ENCODE data around the gene ZNF586.
"Not testable (repeated sequence)": the region's sequence is repeated elsewhere in the genome, so short reads cannot be mapped to it uniquely, and the experiment has no call there.

Gene ZNF586

DNA sequence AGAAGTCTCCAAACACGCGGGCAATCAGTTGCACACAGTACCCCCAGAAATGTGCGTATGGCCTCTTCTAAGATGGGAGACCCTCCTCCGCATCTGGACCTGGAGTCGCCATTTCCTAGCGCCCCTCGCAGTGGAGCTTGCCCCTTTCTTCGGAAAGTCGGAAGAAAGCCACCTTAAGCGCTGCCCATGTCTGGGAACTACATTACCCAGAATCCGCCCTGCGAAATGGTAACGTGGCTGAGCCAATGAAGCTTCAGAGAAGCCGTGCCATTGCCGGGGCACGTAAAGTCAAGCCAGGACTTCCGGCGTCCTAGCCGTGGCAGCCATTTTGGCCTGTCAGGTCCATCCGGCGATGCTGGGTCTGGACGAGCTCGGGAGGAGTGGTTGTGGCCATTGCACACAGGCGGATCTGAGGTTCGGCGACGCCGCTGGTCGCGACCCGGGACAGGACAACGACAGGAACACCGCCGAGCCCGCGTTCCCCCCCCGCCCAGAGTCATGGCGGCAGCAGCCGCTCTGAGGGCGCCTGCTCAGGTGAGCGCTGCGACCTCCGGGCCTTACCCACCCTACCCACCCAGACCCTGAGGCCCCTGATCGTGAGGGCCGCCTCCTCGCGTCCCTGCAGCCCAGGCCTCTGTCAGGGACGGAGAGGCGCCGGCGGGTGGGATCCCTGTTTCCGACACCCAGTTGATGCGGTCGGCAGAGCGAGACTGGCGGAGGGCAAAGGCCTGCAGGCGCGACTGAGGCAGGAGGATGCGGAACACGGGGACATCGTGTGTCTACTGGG is at the start of gene ZNF586:
Gene ZNF586, plus strand, starts transcription at position 332 of the 787 bp plus-strand sequence. Its CDS starts 167 bp downstream, at position 499.
- in situ Hi-C loops (cut with MboI; ENCODE audit: low pct_unique_long_range_greater_than_20kb, low sequenced_read_pairs): no loop called here

DNA sequence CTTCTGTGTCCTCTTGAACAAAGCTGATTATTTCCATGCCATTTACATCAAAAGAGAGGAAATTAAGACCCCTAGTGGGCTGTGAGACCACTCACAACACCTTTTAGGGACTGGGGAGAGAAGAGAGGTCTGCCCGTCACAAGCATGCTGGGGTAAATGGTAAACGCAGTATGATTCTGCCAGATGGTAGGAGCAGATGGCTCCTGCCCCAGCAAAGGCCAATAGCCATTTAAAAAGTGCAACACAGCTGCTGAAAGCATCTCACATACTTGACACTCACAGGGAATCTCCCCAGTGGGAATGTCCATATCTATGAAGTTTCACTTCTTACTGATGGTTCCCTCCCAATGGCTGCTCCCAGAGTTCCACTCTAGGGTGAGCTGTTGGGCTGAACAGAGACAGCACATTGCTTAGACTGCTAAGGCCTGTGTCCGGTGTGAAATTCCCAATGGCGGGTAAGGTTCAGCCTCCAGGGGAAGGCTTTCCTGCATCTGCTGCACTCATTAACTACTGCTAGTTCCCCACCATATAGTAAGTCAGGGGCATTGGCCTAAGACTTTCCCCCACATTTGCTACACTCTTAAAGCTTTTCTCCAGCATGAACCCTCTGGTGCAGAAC is 49.5 kb upstream of the ZNF586 start:
- in situ Hi-C loops (cut with MboI; ENCODE audit: low pct_unique_long_range_greater_than_20kb, low sequenced_read_pairs): no loop called here
- no peak for DNase-seq

More for the DNA sequence above, at the start of gene ZNF586:
- DNase-seq: no peak

DNA sequence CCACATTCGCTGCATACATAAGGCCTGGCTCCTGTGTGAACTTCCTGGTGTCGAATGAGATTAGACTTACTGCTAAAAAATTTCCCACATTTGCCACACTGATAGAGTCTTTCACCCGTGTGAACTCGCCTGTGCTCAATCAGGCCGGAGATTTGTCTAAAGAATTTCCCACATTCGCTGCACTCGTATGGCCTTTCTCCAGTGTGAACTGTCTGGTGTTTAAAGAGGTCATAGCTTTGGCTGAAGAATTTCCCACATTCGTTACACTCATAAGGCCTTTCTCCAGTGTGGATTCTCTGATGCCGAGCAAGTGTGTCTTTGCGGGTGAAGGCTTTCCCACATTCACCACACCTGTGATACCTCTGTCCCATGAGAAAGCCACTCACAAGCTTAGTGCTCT is 48.6 kb upstream of the ZNF586 start:
- in situ Hi-C loops (cut with MboI; ENCODE audit: low pct_unique_long_range_greater_than_20kb, low sequenced_read_pairs): no loop called here

DNA sequence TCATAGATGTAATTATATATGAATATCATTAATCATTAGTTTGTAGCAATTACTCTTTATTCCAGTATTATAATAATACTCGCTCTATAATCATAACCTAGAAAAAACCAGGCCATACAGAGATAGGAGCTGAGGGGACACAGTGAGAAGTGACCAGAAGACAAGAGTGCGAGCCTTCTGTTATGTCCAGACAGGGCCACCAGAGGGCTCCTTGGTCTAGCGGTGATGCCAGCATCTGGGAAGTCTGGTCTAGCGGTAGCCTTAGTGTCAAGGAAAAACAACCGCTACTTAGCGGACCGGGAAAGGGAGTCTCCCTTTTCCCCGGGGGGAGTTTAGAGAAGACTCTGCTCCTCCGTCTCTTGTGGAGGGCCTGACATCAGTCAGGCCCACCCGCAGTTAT is 31.2 kb upstream of the ZNF586 start:
- in situ Hi-C loops (cut with MboI; ENCODE audit: low pct_unique_long_range_greater_than_20kb, low sequenced_read_pairs); DNase-seq: not testable (repeated sequence)

More for the DNA sequence above, 48.6 kb upstream of the ZNF586 start:
- no peak for DNase-seq

DNA sequence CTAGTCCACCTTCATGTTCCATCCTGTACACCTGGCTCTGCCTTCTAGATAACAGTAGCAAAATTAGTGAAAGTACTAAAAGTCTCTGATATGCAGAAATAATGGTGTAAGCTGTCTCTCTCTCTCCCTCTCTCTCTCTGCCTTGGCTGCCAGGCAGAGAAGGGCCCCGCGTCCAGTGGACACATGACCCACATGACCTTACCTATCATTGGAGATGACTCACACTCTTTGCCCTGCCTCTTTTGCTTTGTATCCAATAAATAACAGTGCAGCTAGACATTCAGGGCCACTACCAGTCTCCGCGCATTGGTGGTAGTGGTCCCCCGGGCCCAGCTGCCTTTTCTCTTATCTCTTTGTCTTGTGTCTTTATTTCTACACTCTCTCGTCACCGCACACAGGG is 30.7 kb upstream of the ZNF586 start:
- DNase-seq; in situ Hi-C loops (cut with MboI; ENCODE audit: low pct_unique_long_range_greater_than_20kb, low sequenced_read_pairs): not testable (repeated sequence)

DNA sequence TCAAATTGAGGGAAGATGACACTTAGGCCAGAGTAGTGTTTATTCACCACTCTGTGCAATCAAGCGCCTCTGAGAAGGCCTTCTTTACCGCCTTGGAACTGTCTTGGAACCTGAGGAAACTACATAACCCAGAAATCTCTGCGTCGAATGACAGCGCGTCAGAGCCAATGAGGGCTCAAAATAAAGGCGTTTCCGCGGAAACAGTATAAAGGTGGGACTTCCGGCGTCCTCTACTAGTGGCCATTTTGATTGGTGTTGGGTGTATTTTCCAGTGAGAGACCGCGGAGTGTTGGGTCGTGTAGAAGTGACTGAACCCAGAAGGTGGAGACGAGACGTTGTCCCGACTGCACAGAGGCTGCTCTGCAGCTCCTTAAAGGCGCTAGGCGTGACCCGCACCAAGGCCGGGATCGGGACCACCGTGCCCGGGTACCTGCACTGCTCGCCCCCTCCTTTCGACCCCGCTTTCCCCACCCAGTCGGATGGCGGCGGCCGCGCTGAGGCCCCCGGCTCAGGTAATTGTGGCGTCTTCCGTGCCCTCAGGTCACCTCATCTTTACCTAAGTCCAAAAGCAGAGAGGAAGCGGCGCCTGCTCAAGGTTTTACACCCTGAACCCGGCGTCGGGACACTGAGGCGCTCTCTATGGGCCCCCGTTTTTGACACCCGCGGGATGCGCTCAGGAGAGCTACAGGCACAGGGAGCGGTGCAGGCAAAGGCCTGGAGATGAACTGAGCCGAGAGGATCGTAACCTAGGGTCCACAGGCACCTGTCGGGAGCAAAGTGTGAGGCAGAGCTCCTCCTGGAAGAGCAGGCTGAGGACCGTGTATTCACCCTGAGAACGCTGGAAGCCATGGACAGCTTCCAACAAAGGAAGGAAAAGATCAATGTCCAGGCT is 22.6 kb upstream of the ZNF586 start, which contains the start of gene ZNF776:
Gene ZNF776, plus strand, starts transcription at position 236 of the 892 bp plus-strand sequence. Its CDS starts 244 bp downstream, at position 480.
- DNase-seq: peak; percentile 94
- in situ Hi-C loops (cut with MboI; ENCODE audit: low pct_unique_long_range_greater_than_20kb, low sequenced_read_pairs): no loop called here

DNA sequence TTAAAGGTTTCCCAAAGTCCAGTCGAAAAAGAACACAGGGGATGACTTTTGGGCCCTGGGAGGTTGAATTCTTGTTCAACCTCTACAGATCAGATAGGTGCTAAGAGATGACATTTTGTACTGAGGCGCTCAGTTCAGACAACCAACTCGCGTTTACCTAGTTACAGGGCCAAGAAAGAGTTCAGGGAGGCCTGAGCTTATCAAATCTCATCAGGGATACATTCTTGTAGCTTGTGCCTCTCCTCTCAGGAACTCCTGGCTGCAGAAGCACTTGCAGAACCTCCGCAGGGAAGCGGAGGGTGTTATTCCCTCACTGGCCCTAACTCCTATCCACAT is 22.0 kb upstream of the ZNF586 start:
- DNase-seq: no peak

DNA sequence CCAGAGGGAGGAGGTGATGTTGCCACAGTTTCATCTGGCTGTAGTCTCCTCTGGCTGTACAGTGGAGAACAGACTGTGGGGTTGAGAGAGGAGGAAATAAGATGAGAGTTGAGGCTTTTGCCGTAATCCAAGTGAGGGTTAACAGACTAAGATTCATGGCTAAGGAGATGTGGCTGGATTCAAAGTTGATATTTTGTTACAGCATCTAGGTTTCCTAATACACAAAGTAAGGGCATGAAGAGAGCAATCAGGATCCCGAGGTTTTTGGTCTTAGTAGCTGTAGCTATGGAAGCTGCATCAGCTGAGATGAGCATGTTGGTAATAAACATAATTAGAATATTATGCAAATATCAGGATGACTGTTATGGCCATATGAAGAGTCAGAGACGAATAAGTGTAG is 21.4 kb upstream of the ZNF586 start:
- in situ Hi-C loops (cut with MboI; ENCODE audit: low pct_unique_long_range_greater_than_20kb, low sequenced_read_pairs): no loop called here
- DNase-seq: no peak

More for the DNA sequence above, 22.0 kb upstream of the ZNF586 start:
- in situ Hi-C loops (cut with MboI; ENCODE audit: low pct_unique_long_range_greater_than_20kb, low sequenced_read_pairs): no loop called here

DNA sequence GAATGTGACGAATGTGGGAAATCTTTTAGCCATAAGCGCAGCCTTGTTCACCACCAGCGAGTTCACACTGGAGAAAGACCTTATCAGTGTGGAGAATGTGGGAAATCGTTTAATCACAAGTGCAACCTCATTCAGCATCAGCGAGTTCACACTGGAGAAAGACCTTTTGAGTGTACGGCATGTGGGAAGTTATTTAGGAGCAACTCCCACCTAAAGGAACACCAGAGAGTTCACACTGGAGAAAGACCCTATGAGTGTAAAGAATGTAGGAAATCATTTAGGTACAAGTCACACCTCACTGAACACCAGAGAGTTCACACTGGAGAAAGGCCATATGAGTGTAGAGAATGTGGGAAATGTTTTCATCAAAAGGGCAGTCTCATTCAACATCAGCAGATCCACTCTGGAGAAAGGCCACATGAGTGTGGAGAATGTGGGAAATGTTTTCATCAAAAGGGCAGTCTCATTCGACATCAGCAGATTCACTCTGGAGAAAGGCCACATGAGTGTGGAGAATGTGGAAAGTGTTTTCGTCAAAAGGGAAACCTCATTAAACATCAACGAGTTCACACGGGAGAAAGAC is 15.3 kb upstream of the ZNF586 start:
- DNase-seq: no peak
- in situ Hi-C loops (cut with MboI; ENCODE audit: low pct_unique_long_range_greater_than_20kb, low sequenced_read_pairs): no loop called here

DNA sequence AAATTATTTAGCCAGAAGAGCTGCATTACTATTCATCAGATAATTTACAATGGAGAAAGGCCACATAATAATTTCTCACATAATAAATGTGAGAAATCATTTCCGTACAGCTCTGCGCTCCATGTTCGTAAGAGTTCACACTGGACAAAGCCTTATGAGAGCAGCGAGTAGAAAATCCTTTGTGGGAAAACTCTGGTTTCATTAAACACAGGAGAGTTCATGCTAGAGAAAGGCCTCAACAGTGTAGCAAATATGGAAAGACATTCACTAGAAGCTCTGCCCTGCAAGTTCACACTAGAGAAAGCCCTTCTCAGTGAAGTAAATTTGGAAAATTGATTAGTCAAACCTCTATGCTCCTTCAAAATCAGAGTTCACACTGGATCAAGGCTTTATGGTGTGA is 14.4 kb upstream of the ZNF586 start:
- no peak for DNase-seq
- in situ Hi-C loops (cut with MboI; ENCODE audit: low pct_unique_long_range_greater_than_20kb, low sequenced_read_pairs): no loop called here

DNA sequence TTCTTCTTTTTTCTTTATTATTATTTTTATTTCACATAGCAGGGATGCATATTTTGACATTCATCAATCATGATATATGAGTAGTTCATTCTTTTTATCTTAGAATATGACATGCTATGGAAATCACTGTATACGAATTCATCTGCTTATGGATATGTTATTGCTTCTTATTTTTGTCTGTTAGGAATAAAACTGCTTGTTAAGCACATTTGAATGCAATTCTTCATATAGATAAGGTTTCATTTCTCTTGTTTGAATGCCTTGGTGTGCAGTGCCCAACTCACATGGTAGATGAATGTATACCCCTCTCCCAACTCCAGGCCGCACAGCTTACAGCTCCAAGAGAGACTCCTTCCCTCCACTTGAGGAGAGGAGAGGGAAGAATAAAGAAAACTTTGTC is 11.5 kb upstream of the ZNF586 start:
- in situ Hi-C loops (cut with MboI; ENCODE audit: low pct_unique_long_range_greater_than_20kb, low sequenced_read_pairs): no loop called here
- DNase-seq: no peak

DNA sequence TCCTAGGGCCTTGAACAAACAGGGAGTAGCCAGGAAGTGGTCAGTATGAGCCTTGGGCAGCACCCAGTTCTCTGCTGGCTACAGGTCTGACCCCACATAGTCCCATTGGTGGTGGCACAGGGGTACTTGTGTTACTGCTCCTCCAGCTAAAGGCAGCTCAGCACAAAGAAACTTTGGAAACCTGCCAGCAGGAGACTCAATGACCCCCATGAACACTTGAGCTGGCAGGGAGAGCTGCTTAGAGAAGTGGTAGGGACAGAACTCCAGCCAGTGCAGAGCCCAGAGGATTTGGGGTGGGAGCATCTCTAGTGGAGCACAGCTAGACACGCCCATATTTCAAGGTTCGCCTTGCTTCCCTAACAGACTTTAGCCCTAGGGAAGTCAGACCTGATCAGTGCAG is 10.4 kb upstream of the ZNF586 start:
- in situ Hi-C loops (cut with MboI; ENCODE audit: low pct_unique_long_range_greater_than_20kb, low sequenced_read_pairs): no loop called here
- DNase-seq: no peak

DNA sequence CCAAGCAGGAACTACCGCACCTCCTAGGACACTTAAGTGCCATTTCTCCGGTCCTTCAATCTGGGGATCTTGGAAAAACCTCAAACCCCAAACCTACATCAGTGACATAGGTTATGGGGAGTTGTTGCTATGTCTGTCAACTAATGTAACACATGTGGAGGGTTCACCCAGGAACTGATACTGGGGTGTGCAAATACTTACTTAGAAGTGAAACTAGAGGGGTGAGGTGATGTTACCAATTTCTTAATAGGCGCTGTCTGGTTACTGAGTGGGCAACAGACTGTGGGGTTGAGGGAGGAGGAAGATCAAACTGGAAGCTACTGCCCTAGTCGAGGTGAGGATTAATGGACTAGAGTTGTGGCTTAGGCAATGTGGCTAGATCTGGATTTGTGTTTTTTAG is 1.9 kb downstream of the ZNF586 start:
- no peak for DNase-seq

DNA sequence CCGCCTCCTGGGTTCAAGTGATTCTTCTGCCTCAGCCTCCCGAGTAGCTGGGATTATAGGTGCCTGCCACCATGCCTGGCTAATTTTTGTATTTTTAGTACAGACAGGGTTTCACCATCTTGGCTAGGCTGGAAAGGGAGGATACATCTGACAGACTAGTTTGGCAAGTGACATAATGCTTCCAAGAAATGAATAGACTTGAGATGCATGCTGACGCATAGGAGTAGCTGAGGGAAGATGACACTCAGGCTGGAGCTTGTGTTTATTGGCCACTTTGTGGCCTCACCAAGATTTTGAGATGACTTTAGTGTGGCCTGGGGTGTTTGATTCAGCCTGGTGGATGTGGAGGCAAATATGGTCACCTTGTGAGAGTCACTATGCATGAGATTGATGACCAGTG is 4.0 kb downstream of the ZNF586 start:
- in situ Hi-C loops (cut with MboI; ENCODE audit: low pct_unique_long_range_greater_than_20kb, low sequenced_read_pairs): no loop called here
- DNase-seq: no peak

More for the DNA sequence above, 1.9 kb downstream of the ZNF586 start:
- in situ Hi-C loops (cut with MboI; ENCODE audit: low pct_unique_long_range_greater_than_20kb, low sequenced_read_pairs): no loop called here

DNA sequence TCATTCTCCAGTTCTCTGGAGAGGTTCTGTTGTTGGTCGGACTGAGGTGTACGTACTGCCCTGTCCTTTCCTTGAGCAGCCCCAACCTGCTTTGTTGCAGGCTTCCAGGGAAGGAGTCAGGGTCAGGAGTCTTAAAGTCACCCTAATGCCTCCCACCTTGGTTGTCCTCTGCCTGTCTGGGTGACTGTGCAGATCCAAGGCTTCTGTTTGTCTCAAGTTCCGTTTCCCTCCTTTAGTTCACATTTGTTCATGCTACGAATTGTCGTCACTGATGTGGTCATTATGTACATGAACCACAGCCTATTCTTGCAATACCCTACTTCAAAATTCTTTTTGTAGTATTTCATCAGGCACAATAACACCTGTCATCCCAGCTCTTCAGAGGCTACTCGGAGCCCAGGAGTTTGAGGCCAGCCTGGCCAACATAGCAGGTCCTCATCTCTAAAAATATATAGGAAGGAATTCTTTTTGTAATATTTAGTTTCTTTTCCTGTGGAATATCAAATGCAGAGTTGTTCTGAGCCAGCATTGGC is 7.4 kb downstream of the ZNF586 start:
- no peak for DNase-seq
- in situ Hi-C loops (cut with MboI; ENCODE audit: low pct_unique_long_range_greater_than_20kb, low sequenced_read_pairs): no loop called here

DNA sequence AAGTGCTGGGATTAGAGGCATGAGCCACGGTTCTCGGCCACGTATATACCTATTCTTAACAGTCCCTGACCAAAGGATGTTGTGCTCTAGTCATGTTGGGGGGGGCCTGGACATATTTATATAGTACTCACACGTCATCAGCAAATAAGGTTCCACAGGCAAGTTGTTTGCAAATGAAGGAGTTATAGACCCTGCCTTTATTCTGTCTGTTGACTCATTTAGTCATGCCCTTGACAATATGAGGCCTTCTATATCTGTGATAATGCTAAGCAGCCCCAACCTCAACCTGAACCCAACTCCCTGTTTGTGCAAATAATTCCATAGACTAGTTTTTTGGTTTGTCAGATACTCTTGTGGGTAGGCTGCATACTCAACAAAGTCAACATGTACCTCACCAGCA is 8.9 kb downstream of the ZNF586 start:
- in situ Hi-C loops (cut with MboI; ENCODE audit: low pct_unique_long_range_greater_than_20kb, low sequenced_read_pairs): no loop called here
- no peak for DNase-seq

DNA sequence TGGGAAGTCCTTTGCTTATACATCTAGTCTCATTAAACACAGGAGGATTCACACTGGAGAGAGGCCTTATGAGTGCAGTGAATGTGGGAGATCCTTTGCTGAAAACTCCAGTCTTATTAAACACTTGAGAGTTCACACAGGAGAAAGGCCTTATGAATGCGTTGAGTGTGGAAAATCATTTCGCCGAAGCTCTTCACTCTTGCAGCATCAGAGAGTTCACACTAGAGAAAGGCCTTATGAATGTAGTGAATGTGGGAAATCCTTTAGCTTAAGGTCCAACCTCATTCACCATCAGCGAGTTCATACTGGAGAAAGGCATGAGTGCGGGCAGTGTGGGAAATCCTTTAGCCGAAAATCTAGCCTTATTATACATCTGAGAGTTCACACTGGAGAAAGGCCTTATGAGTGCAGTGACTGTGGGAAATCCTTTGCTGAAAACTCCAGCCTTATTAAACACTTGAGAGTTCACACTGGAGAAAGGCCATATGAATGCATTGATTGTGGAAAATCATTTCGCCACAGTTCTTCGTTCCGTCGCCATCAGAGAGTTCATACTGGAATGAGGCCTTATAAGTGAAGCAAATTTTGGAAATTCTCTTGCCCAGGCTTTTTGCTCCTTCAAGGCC is 9.9 kb downstream of the ZNF586 start:
- DNase-seq: no peak
- in situ Hi-C loops (cut with MboI; ENCODE audit: low pct_unique_long_range_greater_than_20kb, low sequenced_read_pairs): no loop called here

DNA sequence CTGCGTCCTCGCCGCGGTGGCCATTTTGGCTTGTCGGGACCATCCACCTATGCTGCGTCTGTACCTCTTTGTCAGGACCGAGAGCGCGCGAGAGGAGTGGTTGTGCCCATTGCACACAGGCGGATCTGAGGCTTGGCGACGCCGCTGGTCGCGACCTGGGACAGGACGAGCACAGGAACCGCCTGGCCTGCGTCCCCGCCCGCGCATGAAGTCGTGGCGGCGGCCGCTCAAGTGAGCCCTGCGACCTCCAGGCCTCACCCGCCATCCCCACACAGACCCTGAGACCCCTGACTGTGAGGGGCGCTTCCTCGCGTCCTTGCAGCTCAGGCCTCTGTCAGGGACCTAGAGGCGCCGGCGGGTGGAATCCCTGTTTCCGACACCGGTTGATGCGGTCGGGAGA is 16.8 kb downstream of the ZNF586 start:
- in situ Hi-C loops (cut with MboI; ENCODE audit: low pct_unique_long_range_greater_than_20kb, low sequenced_read_pairs): no loop called here
- no peak for DNase-seq

DNA sequence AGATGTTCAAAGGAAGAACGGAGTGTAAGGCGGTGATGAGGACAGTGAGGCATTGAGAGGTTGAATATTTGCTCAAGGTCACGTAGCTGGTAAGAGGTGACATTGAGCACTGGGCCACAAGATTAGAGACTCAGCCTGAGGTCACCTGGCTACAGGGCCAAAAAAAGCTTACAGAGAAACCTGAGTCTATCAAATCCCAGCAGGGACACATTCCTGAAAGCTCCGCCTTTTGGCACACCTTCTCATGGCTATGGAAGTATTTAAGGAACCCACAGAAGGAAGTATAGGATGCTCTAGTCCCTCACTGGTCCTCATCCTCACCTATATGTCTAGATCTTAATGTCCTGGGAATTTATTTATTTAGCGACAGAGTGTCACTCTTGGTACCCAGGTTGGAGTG is 17.4 kb downstream of the ZNF586 start:
- in situ Hi-C loops (cut with MboI; ENCODE audit: low pct_unique_long_range_greater_than_20kb, low sequenced_read_pairs): no loop called here
- no peak for DNase-seq
